Vagina (tissue), 2 donors: ENCODE data around the gene DRG2.

Experiments used
- POLR2A ChIP-seq, 2 donors: fragments of 450-650 bp; IDR thresholded peaks; one replicate each; pipeline ENCODE4 v1.6.1; 2017; ENCODE audit warnings: antibody characterized with exemption in 2 of 2, mild to moderate bottlenecking in 2 of 2, moderate library complexity in 2 of 2
- POLR2AphosphoS5 ChIP-seq, 2 donors: sonication (generic); formaldehyde crosslinking; IDR thresholded peaks; one replicate each; pipeline ENCODE4 v1.9.0; 2017; ENCODE audit warnings: antibody characterized with exemption in 2 of 2, mild to moderate bottlenecking in 2 of 2, low read depth in 1 of 2; ENCODE audit not compliant: insufficient read depth in 1 of 2
- TF ChIP-seq, protein P1 (sequence below), 3 experiments: fragments of 450-650 bp in 2 of 3; fragments of 200-600 bp in 1 of 3; sonication (generic) in 1 of 3; IDR thresholded peaks; one replicate each; pipeline ENCODE4 v1.5.1; 2017 to 2019; ENCODE audit warnings: antibody characterized with exemption in 3 of 3, mild to moderate bottlenecking in 2 of 3, moderate library complexity in 2 of 3

DNA sequence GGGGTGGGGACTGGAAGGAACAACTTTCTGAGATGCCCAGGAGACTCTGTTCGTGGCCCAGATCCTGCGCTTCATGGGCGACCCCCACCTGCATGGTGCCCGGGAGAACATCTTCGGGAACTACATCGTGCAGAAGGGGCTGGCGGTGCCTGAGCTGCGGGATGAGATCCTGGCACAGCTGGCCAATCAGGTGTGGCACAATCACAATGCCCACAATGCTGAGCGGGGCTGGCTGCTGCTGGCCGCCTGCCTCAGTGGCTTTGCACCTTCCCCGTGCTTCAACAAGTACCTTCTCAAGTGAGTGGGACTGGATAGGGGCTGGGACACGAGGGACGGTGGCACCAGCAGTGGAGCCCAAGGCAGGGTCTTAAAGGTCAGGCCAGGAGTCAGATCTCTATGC, 58.1 kb downstream of the DRG2 start:
- TF ChIP-seq, protein P1, sequence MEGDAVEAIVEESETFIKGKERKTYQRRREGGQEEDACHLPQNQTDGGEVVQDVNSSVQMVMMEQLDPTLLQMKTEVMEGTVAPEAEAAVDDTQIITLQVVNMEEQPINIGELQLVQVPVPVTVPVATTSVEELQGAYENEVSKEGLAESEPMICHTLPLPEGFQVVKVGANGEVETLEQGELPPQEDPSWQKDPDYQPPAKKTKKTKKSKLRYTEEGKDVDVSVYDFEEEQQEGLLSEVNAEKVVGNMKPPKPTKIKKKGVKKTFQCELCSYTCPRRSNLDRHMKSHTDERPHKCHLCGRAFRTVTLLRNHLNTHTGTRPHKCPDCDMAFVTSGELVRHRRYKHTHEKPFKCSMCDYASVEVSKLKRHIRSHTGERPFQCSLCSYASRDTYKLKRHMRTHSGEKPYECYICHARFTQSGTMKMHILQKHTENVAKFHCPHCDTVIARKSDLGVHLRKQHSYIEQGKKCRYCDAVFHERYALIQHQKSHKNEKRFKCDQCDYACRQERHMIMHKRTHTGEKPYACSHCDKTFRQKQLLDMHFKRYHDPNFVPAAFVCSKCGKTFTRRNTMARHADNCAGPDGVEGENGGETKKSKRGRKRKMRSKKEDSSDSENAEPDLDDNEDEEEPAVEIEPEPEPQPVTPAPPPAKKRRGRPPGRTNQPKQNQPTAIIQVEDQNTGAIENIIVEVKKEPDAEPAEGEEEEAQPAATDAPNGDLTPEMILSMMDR (IDR thresholded peaks at IDR 0.05) = no peak
- TF ChIP-seq POLR2AphosphoS5 (IDR thresholded peaks at IDR 0.05; ENCODE audit: insufficient read depth in 1 of 2, low read depth in 1 of 2) (no peak), POLR2A (IDR thresholded peaks at IDR 0.05) (no peak)
